ENCODE results near the gene TMEM61.

Gene TMEM61

GRCh38 chr1:54984131-54984842 lies 3.9 kb downstream of the TMEM61 start:
- Histone ChIP-seq H3K36me3 (ENCODE audit: control insufficient read depth in 5 of 5, insufficient read depth in 5 of 5, low read length in 5 of 5) (no peaks in the 10 kb centered on the region), H3K27me3 (ENCODE audit: control insufficient read depth in 5 of 5, insufficient read depth in 4 of 5, low read length in 5 of 5) (peaks cover 14 to 43% (median 32%) of the 10 kb centered on the region in 5 donors), H3K9ac (ENCODE audit: low read length in 5 of 5) (no peak overlapping the region), H3K4me1 (ENCODE audit: control insufficient read depth in 5 of 5, insufficient read depth in 5 of 5, low read length in 5 of 5) (peaks cover 0 to 10% (median 7%) of the 10 kb centered on the region in 5 donors), H3K9me3 (ENCODE audit: control insufficient read depth in 5 of 5, low read length in 5 of 5) (no peaks in the 10 kb centered on the region), H3K27ac (ENCODE audit: low read depth, low read length) (no peak overlapping the region), H3K4me3 (ENCODE audit: low read depth in 1 of 5, low read length in 5 of 5) (no peak overlapping the region)

- no peaks in the 10 kb centered on the region for H3K9me3 ChIP-seq (ENCODE audit: control insufficient read depth in 5 of 5, low read length in 5 of 5)
- peaks cover 7 to 35% (median 23%) of the 10 kb centered on the region in 5 donors for H3K27me3 ChIP-seq (ENCODE audit: control insufficient read depth in 5 of 5, insufficient read depth in 4 of 5, low read length in 5 of 5)
- no peak overlapping the region for H3K4me3 ChIP-seq (ENCODE audit: low read depth in 1 of 5, low read length in 5 of 5)
- no peak overlapping the region for H3K27ac ChIP-seq (ENCODE audit: low read depth, low read length)
- no peaks in the 10 kb centered on the region for H3K36me3 ChIP-seq (ENCODE audit: control insufficient read depth in 5 of 5, insufficient read depth in 5 of 5, low read length in 5 of 5)
- peaks cover 0 to 4% (median 2%) of the 10 kb centered on the region in 5 donors for H3K4me1 ChIP-seq (ENCODE audit: control insufficient read depth in 5 of 5, insufficient read depth in 5 of 5, low read length in 5 of 5)
- no peak overlapping the region for H3K9ac ChIP-seq (ENCODE audit: low read length in 5 of 5)
Measured at GRCh38 chr1:54985556-54985955, 5.1 kb downstream of the TMEM61 start.

- H3K9ac ChIP-seq (ENCODE audit: low read length in 5 of 5), result no peak overlapping the region
- H3K4me1 ChIP-seq (ENCODE audit: control insufficient read depth in 5 of 5, insufficient read depth in 5 of 5, low read length in 5 of 5), result peaks cover 0 to under 1% (median 0%) of the 10 kb centered on the region in 5 donors
- no peak overlapping the region for H3K27ac ChIP-seq (ENCODE audit: low read depth, low read length)
- no peaks in the 10 kb centered on the region for H3K36me3 ChIP-seq (ENCODE audit: control insufficient read depth in 5 of 5, insufficient read depth in 5 of 5, low read length in 5 of 5)
- H3K4me3 ChIP-seq (ENCODE audit: low read depth in 1 of 5, low read length in 5 of 5), result no peak overlapping the region
- H3K27me3 ChIP-seq (ENCODE audit: control insufficient read depth in 5 of 5, insufficient read depth in 4 of 5, low read length in 5 of 5), result peaks cover 7 to 31% (median 18%) of the 10 kb centered on the region in 5 donors
- H3K9me3 ChIP-seq (ENCODE audit: control insufficient read depth in 5 of 5, low read length in 5 of 5), result no peaks in the 10 kb centered on the region
Measured at GRCh38 chr1:54986025-54986424, 5.6 kb downstream of the TMEM61 start.

GRCh38 chr1:54986533-54986932 lies 6.1 kb downstream of the TMEM61 start:
- H3K4me1 ChIP-seq (ENCODE audit: control insufficient read depth in 5 of 5, insufficient read depth in 5 of 5, low read length in 5 of 5), result no peaks in the 10 kb centered on the region
- no peak overlapping the region for H3K27ac ChIP-seq (ENCODE audit: low read depth, low read length)
- H3K27me3 ChIP-seq (ENCODE audit: control insufficient read depth in 5 of 5, insufficient read depth in 4 of 5, low read length in 5 of 5), result peaks cover 7 to 30% (median 14%) of the 10 kb centered on the region in 5 donors
- no peak overlapping the region for H3K4me3 ChIP-seq (ENCODE audit: low read depth in 1 of 5, low read length in 5 of 5)
- no peaks in the 10 kb centered on the region for H3K9me3 ChIP-seq (ENCODE audit: control insufficient read depth in 5 of 5, low read length in 5 of 5)
- H3K9ac ChIP-seq (ENCODE audit: low read length in 5 of 5), result no peak overlapping the region
- no peaks in the 10 kb centered on the region for H3K36me3 ChIP-seq (ENCODE audit: control insufficient read depth in 5 of 5, insufficient read depth in 5 of 5, low read length in 5 of 5)

- peaks cover 2 to 24% (median 10%) of the 10 kb centered on the region in 5 donors for H3K27me3 ChIP-seq (ENCODE audit: control insufficient read depth in 5 of 5, insufficient read depth in 4 of 5, low read length in 5 of 5)
- no peaks in the 10 kb centered on the region for H3K9me3 ChIP-seq (ENCODE audit: control insufficient read depth in 5 of 5, low read length in 5 of 5)
- no peak overlapping the region for H3K27ac ChIP-seq (ENCODE audit: low read depth, low read length)
- no peaks in the 10 kb centered on the region for H3K36me3 ChIP-seq (ENCODE audit: control insufficient read depth in 5 of 5, insufficient read depth in 5 of 5, low read length in 5 of 5)
- no peak overlapping the region for H3K4me3 ChIP-seq (ENCODE audit: low read depth in 1 of 5, low read length in 5 of 5)
- H3K9ac ChIP-seq (ENCODE audit: low read length in 5 of 5), result no peak overlapping the region
- no peaks in the 10 kb centered on the region for H3K4me1 ChIP-seq (ENCODE audit: control insufficient read depth in 5 of 5, insufficient read depth in 5 of 5, low read length in 5 of 5)
Measured at GRCh38 chr1:54987427-54987826, 7.0 kb downstream of the TMEM61 start.

- no peaks in the 10 kb centered on the region for H3K36me3 ChIP-seq (ENCODE audit: control insufficient read depth in 5 of 5, insufficient read depth in 5 of 5, low read length in 5 of 5)
- H3K4me3 ChIP-seq (ENCODE audit: low read depth in 1 of 5, low read length in 5 of 5), result no peak overlapping the region
- H3K4me1 ChIP-seq (ENCODE audit: control insufficient read depth in 5 of 5, insufficient read depth in 5 of 5, low read length in 5 of 5), result no peaks in the 10 kb centered on the region
- no peak overlapping the region for H3K9ac ChIP-seq (ENCODE audit: low read length in 5 of 5)
- H3K27ac ChIP-seq (ENCODE audit: low read depth, low read length), result no peak overlapping the region
- no peaks in the 10 kb centered on the region for H3K9me3 ChIP-seq (ENCODE audit: control insufficient read depth in 5 of 5, low read length in 5 of 5)
- peaks cover 0 to 19% (median 9%) of the 10 kb centered on the region in 5 donors for H3K27me3 ChIP-seq (ENCODE audit: control insufficient read depth in 5 of 5, insufficient read depth in 4 of 5, low read length in 5 of 5)
Measured at GRCh38 chr1:54987919-54988705, 7.7 kb downstream of the TMEM61 start.

- Histone ChIP-seq H3K27ac (ENCODE audit: low read depth, low read length) (no peak overlapping the region), H3K9me3 (ENCODE audit: control insufficient read depth in 5 of 5, low read length in 5 of 5) (no peaks in the 10 kb centered on the region), H3K4me3 (ENCODE audit: low read depth in 1 of 5, low read length in 5 of 5) (no peak overlapping the region), H3K27me3 (ENCODE audit: control insufficient read depth in 5 of 5, insufficient read depth in 4 of 5, low read length in 5 of 5) (peaks cover 0 to 13% (median 3%) of the 10 kb centered on the region in 5 donors), H3K9ac (ENCODE audit: low read length in 5 of 5) (no peak overlapping the region), H3K4me1 (ENCODE audit: control insufficient read depth in 5 of 5, insufficient read depth in 5 of 5, low read length in 5 of 5) (no peaks in the 10 kb centered on the region), H3K36me3 (ENCODE audit: control insufficient read depth in 5 of 5, insufficient read depth in 5 of 5, low read length in 5 of 5) (no peaks in the 10 kb centered on the region)
Measured at GRCh38 chr1:54988975-54989374, 8.5 kb downstream of the TMEM61 start.

GRCh38 chr1:54989473-54989872 lies 9.0 kb downstream of the TMEM61 start:
- H3K4me1 ChIP-seq (ENCODE audit: control insufficient read depth in 5 of 5, insufficient read depth in 5 of 5, low read length in 5 of 5), result no peaks in the 10 kb centered on the region
- H3K9me3 ChIP-seq (ENCODE audit: control insufficient read depth in 5 of 5, low read length in 5 of 5), result no peaks in the 10 kb centered on the region
- H3K9ac ChIP-seq (ENCODE audit: low read length in 5 of 5), result no peak overlapping the region
- H3K36me3 ChIP-seq (ENCODE audit: control insufficient read depth in 5 of 5, insufficient read depth in 5 of 5, low read length in 5 of 5), result no peaks in the 10 kb centered on the region
- H3K27ac ChIP-seq (ENCODE audit: low read depth, low read length), result no peak overlapping the region
- H3K27me3 ChIP-seq (ENCODE audit: control insufficient read depth in 5 of 5, insufficient read depth in 4 of 5, low read length in 5 of 5), result peaks cover 0 to 8% (median 3%) of the 10 kb centered on the region in 5 donors
- no peak overlapping the region for H3K4me3 ChIP-seq (ENCODE audit: low read depth in 1 of 5, low read length in 5 of 5)

GRCh38 chr1:54989968-54990810 lies 9.8 kb downstream of the TMEM61 start:
- H3K36me3 ChIP-seq (ENCODE audit: control insufficient read depth in 5 of 5, insufficient read depth in 5 of 5, low read length in 5 of 5), result no peaks in the 10 kb centered on the region
- peaks cover 0 to 9% (median 6%) of the 10 kb centered on the region in 5 donors for H3K27me3 ChIP-seq (ENCODE audit: control insufficient read depth in 5 of 5, insufficient read depth in 4 of 5, low read length in 5 of 5)
- H3K4me1 ChIP-seq (ENCODE audit: control insufficient read depth in 5 of 5, insufficient read depth in 5 of 5, low read length in 5 of 5), result no peaks in the 10 kb centered on the region
- H3K9ac ChIP-seq (ENCODE audit: low read length in 5 of 5), result no peak overlapping the region
- no peaks in the 10 kb centered on the region for H3K9me3 ChIP-seq (ENCODE audit: control insufficient read depth in 5 of 5, low read length in 5 of 5)
- H3K27ac ChIP-seq (ENCODE audit: low read depth, low read length), result no peak overlapping the region
- H3K4me3 ChIP-seq (ENCODE audit: low read depth in 1 of 5, low read length in 5 of 5), result no peak overlapping the region

Measured in subcutaneous abdominal adipose tissue (tissue), 5 donors.